ENCODE measurements around the gene CHST6. TPM values are rescaled to one million over a fixed set of nuclear protein-coding genes. Genes with fewer than 3 reads are reported as not detected.
"Not testable (repeated sequence)": the region's sequence is repeated elsewhere in the genome, so short reads cannot be mapped to it uniquely, and the experiment has no call there.

CHST6 gene
- total RNA-seq, 1 experiment from 2014 or later = 6.8 TPM

GRCh38 chr16:75503801-75504200 is 8.6 kb upstream of the CHST6 start:
- ChIA-PET CTCF (interaction anchor here (1.0 kb wide), 1 partner anchor 13 kb away, joined by 12 read pairs; no protein-coding TSS in a partner anchor), POLR2A (ENCODE audit: unreplicated experiment) (no interaction called here)
- Histone ChIP-seq H3K36me3 (ENCODE audit: low read depth) (0 out of 2 replicates have a peak, but pooled peaks cover 4% of the 10 kb centered on the region), H3K4me3 (no peak overlapping the region), H3K27me3 (ENCODE audit: insufficient read depth, low read depth) (no peaks in the 10 kb centered on the region), H3F3A (ENCODE audit: insufficient read depth, low read depth) (peaks cover 30% of the 10 kb centered on the region), H3K79me2 (ENCODE audit: low read depth) (no peaks in the 10 kb centered on the region), H3K9me3 (ENCODE audit: insufficient read depth, low read depth) (no peaks in the 10 kb centered on the region), H3K27ac (no peak overlapping the region), H3K4me2 (no peak overlapping the region), H3K9me2 (ENCODE audit: insufficient read depth) (no peaks in the 10 kb centered on the region), H2AFZ (no peak overlapping the region), H4K20me1 (ENCODE audit: insufficient read depth) (no peaks in the 10 kb centered on the region), H3K4me1 (replicated peaks; ENCODE audit: insufficient read depth) (peaks cover 37% of the 10 kb centered on the region)
- no peak for DNase-seq
- no TSS peak for BruUV-seq (replicated peaks)
- intact Hi-C loops (cut with micrococcal nuclease; ENCODE audit: unreplicated experiment) = no loop called here
- TF ChIP-seq CTCF (conservative IDR thresholded peaks at IDR 0.05) = no peak

GRCh38 chr16:75502916-75503605 is 7.8 kb upstream of the CHST6 start:
- Histone ChIP-seq H2AFZ (no peak overlapping the region), H3F3A (ENCODE audit: insufficient read depth, low read depth) (peaks cover 29% of the 10 kb centered on the region), H3K36me3 (ENCODE audit: low read depth) (0 out of 2 replicates have a peak, but pooled peaks cover 4% of the 10 kb centered on the region), H3K27ac (no peak overlapping the region), H3K27me3 (ENCODE audit: insufficient read depth, low read depth) (no peaks in the 10 kb centered on the region), H3K4me3 (no peak overlapping the region), H3K4me1 (replicated peaks; ENCODE audit: insufficient read depth) (peaks cover 37% of the 10 kb centered on the region), H4K20me1 (ENCODE audit: insufficient read depth) (no peaks in the 10 kb centered on the region), H3K9me2 (ENCODE audit: insufficient read depth) (no peaks in the 10 kb centered on the region), H3K79me2 (ENCODE audit: low read depth) (no peaks in the 10 kb centered on the region), H3K4me2 (peak overlapping the region; percentile 10; the same call in 1 of the 2 replicates), H3K9me3 (ENCODE audit: insufficient read depth, low read depth) (no peaks in the 10 kb centered on the region)
- no TSS peak for BruUV-seq (replicated peaks)
- TF ChIP-seq EZH2 (IDR thresholded peaks at IDR 0.05; ENCODE audit: low read depth) (no peak), CTCF (conservative IDR thresholded peaks at IDR 0.05) (no peak)
- intact Hi-C loops (cut with micrococcal nuclease; ENCODE audit: unreplicated experiment) = no loop called here
- ChIA-PET POLR2A (ENCODE audit: unreplicated experiment) (no interaction called here), CTCF (interaction anchor here (0.7 to 1.0 kb wide), 2 partner anchors 14 to 269 kb away, joined by 7 to 12 read pairs; no protein-coding TSS in a partner anchor)
- no peak for DNase-seq

GRCh38 chr16:75501820-75502219 is 6.6 kb upstream of the CHST6 start:
- Histone ChIP-seq H3K4me1 (replicated peaks; ENCODE audit: insufficient read depth) (peaks cover 28% of the 10 kb centered on the region), H3F3A (ENCODE audit: insufficient read depth, low read depth) (peaks cover 20% of the 10 kb centered on the region)
- H3K79me2 ChIP-seq (ENCODE audit: low read depth); H3K27me3 ChIP-seq (ENCODE audit: insufficient read depth, low read depth); POLR2A ChIA-PET (ENCODE audit: unreplicated experiment); BruUV-seq (replicated peaks); H2AFZ ChIP-seq; H3K4me2 ChIP-seq; intact Hi-C loops (cut with micrococcal nuclease; ENCODE audit: unreplicated experiment); H3K9me3 ChIP-seq (ENCODE audit: insufficient read depth, low read depth); CTCF ChIA-PET; H4K20me1 ChIP-seq (ENCODE audit: insufficient read depth); H3K4me3 ChIP-seq; H3K27ac ChIP-seq; H3K36me3 ChIP-seq (ENCODE audit: low read depth); H3K9me2 ChIP-seq (ENCODE audit: insufficient read depth): not testable (repeated sequence)
- peak in 1 of 2 experiments; percentile 48 for DNase-seq

- no peaks in the 10 kb centered on the region for H4K20me1 ChIP-seq (ENCODE audit: insufficient read depth)
- H3K27ac ChIP-seq = no peak overlapping the region
- ChIA-PET CTCF (no interaction called here), POLR2A (ENCODE audit: unreplicated experiment) (no interaction called here)
- no TSS peak for BruUV-seq (replicated peaks)
- no peaks in the 10 kb centered on the region for H3K9me3 ChIP-seq (ENCODE audit: insufficient read depth, low read depth)
- H3K79me2 ChIP-seq (ENCODE audit: low read depth) = no peaks in the 10 kb centered on the region
- 0 out of 2 replicates have a peak, but pooled peaks cover 4% of the 10 kb centered on the region for H3K36me3 ChIP-seq (ENCODE audit: low read depth)
- no peak overlapping the region for H2AFZ ChIP-seq
- H3F3A ChIP-seq (ENCODE audit: insufficient read depth, low read depth) = peaks cover 20% of the 10 kb centered on the region
- no peak overlapping the region for H3K4me2 ChIP-seq
- H3K4me3 ChIP-seq = no peak overlapping the region
- TF ChIP-seq EZH2 (IDR thresholded peaks at IDR 0.05; ENCODE audit: low read depth) = no peak
- TF ChIP-seq CTCF (conservative IDR thresholded peaks at IDR 0.05) = no peak
- no peaks in the 10 kb centered on the region for H3K9me2 ChIP-seq (ENCODE audit: insufficient read depth)
- no peak for DNase-seq
- H3K4me1 ChIP-seq (replicated peaks; ENCODE audit: insufficient read depth) = peaks cover 25% of the 10 kb centered on the region
- no peaks in the 10 kb centered on the region for H3K27me3 ChIP-seq (ENCODE audit: insufficient read depth, low read depth)
- intact Hi-C loops (cut with micrococcal nuclease; ENCODE audit: unreplicated experiment) = no loop called here
These were observed 6.1 kb upstream of the CHST6 start for GRCh38 chr16:75501359-75501758.

- H3K9me2 ChIP-seq (ENCODE audit: insufficient read depth); H3K9me3 ChIP-seq (ENCODE audit: insufficient read depth, low read depth); H3K4me3 ChIP-seq; H3K36me3 ChIP-seq (ENCODE audit: low read depth); H3F3A ChIP-seq (ENCODE audit: insufficient read depth, low read depth); H3K79me2 ChIP-seq (ENCODE audit: low read depth); H4K20me1 ChIP-seq (ENCODE audit: insufficient read depth); H3K27ac ChIP-seq; H3K27me3 ChIP-seq (ENCODE audit: insufficient read depth, low read depth); POLR2A ChIA-PET (ENCODE audit: unreplicated experiment); H2AFZ ChIP-seq; BruUV-seq (replicated peaks); H3K4me2 ChIP-seq; intact Hi-C loops (cut with micrococcal nuclease; ENCODE audit: unreplicated experiment): not testable (repeated sequence)
- DNase-seq = peak in 1 of 2 experiments; percentile 72
- peaks cover 13% of the 10 kb centered on the region for H3K4me1 ChIP-seq (replicated peaks; ENCODE audit: insufficient read depth)
- CTCF ChIA-PET = interaction anchor here (0.6 kb wide), 1 partner anchor 19 kb away, joined by 7 read pairs; no protein-coding TSS in a partner anchor
These were observed 3.5 kb upstream of the CHST6 start for GRCh38 chr16:75498605-75499322.

All from PC-9 (cell line).